Loucy (cell line): ENCODE measurements around the gene B2M.

Experiments used
- H2AFZ ChIP-seq: fragments of 200-600 bp; sonication (generic); 2 replicates; pipeline ENCODE4 v1.6.0; 2016; ENCODE audit warnings: antibody characterized with exemption, mild to moderate bottlenecking, low read length, moderate library complexity
- H3F3A ChIP-seq: fragments of 200-600 bp; 2 replicates; pipeline ENCODE4 v1.6.0; 2016; ENCODE audit warnings: antibody characterized with exemption, low read depth, mild to moderate bottlenecking
- H3K27me3 ChIP-seq: fragments of 200-600 bp; sonication (generic); 2 replicates; pipeline ENCODE4 v1.6.1; 2014; ENCODE audit warnings: low read length, mild to moderate bottlenecking; ENCODE audit not compliant: insufficient read depth, poor library complexity, severe bottlenecking
- H3K36me3 ChIP-seq: fragments of 200-600 bp; sonication (generic); 2 replicates; pipeline ENCODE4 v1.6.1; 2016; ENCODE audit warnings: low read length; ENCODE audit not compliant: insufficient read depth
- H3K4me1 ChIP-seq: fragments of 200-600 bp; sonication (generic); 2 replicates; pipeline ENCODE4 v1.5.1; 2014; ENCODE audit warnings: low read length, mild to moderate bottlenecking; ENCODE audit not compliant: insufficient read depth, poor library complexity, severe bottlenecking
- H3K4me2 ChIP-seq: fragments of 200-600 bp; sonication (generic); 2 replicates; pipeline ENCODE4 v1.6.0; 2014; ENCODE audit warnings: antibody characterized with exemption, low read length, low read depth, mild to moderate bottlenecking; ENCODE audit not compliant: poor library complexity, severe bottlenecking
- H3K4me3 ChIP-seq: fragments of 200-600 bp; sonication (generic); 2 replicates; pipeline ENCODE4 v1.5.1; 2014; ENCODE audit warnings: low read length, mild to moderate bottlenecking, mixed read lengths; ENCODE audit not compliant: poor library complexity, severe bottlenecking
- H3K79me2 ChIP-seq: fragments of 200-600 bp; sonication (generic); 2 replicates; pipeline ENCODE4 v1.6.1; 2014; ENCODE audit warnings: low read length; ENCODE audit not compliant: insufficient read depth
- H3K9ac ChIP-seq: fragments of 200-600 bp; sonication (generic); 2 replicates; pipeline ENCODE4 v1.6.0; 2014; ENCODE audit warnings: mild to moderate bottlenecking, low read depth, low read length, moderate library complexity; ENCODE audit not compliant: poor library complexity, severe bottlenecking
- H3K9me2 ChIP-seq: fragments of 200-600 bp; sonication (generic); replicated peaks from 2 replicates; pipeline ENCODE4 v1.6.1; 2016; ENCODE audit warnings: low read depth, low read length, mixed read lengths
- H3K9me3 ChIP-seq: fragments of 200-600 bp; sonication (generic); 2 replicates; pipeline ENCODE4 v1.6.1; 2014; ENCODE audit warnings: mild to moderate bottlenecking, antibody characterized with exemption, low read length, low read depth; ENCODE audit not compliant: insufficient read depth
- H4K20me1 ChIP-seq: fragments of 200-600 bp; sonication (generic); 2 replicates; pipeline ENCODE4 v1.6.0; 2014; ENCODE audit warnings: antibody characterized with exemption, low read length, mild to moderate bottlenecking; ENCODE audit not compliant: insufficient read depth, poor library complexity, severe bottlenecking
- EZH2phosphoT487 ChIP-seq: fragments of 200-600 bp; IDR thresholded peaks from 2 replicates; pipeline ENCODE4 v1.6.1; 2018; ENCODE audit warnings: antibody characterized with exemption, mild to moderate bottlenecking, moderate library complexity, borderline replicate concordance

B2M gene

DNA sequence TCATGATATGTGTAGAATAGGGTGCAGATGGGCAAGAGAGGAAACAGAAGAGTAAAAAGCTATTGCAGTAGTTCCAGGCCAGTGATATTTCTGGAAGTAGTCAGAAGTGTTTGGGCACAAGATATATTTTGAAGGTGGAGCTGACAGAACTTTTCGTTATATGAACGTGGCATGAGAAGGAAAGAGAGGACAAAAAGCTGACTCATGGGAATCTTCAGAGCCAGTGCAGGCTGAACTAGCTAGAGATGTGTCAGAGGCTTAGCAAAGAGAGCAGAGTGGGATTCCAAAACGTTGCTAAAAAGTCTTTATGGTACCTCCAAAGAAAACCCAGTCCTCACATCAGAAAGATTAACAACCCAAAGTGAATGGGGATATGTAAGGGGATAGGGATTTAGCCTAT lies 53.7 kb downstream of the B2M start:
- no peak for TF ChIP-seq EZH2phosphoT487
- Histone ChIP-seq H2AFZ (no peak overlapping the region), H3K9ac (no peak overlapping the region), H3F3A (no peaks in the 10 kb centered on the region), H3K4me1 (no peaks in the 10 kb centered on the region), H3K9me2 (no peaks in the 10 kb centered on the region), H3K27me3 (no peaks in the 10 kb centered on the region), H3K79me2 (no peaks in the 10 kb centered on the region), H3K4me3 (no peak overlapping the region), H3K9me3 (no peaks in the 10 kb centered on the region), H4K20me1 (no peaks in the 10 kb centered on the region), H3K36me3 (no peaks in the 10 kb centered on the region), H3K4me2 (no peak overlapping the region)
